Gastrocnemius medialis (tissue), 4 donors: Measurements from ENCODE around the gene TGFBR2.

ENCODE experiments used
- CTCF ChIP-seq, 5 experiments: fragments of 450-650 bp in 3 of 5; fragments of 200-600 bp in 2 of 5; sonication (generic) in 2 of 5; IDR thresholded peaks in 4 of 5; conservative IDR thresholded peaks in 1 of 5; 1 replicate in 4 of 5; 2 replicates in 1 of 5; pipeline ENCODE4 v1.5.1; 2016 to 2019; ENCODE audit warnings: antibody characterized with exemption in 5 of 5, mild to moderate bottlenecking in 3 of 5, moderate library complexity in 3 of 5
- POLR2A ChIP-seq, 2 donors: fragments of 450-650 bp; IDR thresholded peaks; one replicate each; pipeline ENCODE4 v1.6.1; 2017; ENCODE audit warnings: antibody characterized with exemption in 2 of 2, mild to moderate bottlenecking in 2 of 2, moderate library complexity in 2 of 2

DNA sequence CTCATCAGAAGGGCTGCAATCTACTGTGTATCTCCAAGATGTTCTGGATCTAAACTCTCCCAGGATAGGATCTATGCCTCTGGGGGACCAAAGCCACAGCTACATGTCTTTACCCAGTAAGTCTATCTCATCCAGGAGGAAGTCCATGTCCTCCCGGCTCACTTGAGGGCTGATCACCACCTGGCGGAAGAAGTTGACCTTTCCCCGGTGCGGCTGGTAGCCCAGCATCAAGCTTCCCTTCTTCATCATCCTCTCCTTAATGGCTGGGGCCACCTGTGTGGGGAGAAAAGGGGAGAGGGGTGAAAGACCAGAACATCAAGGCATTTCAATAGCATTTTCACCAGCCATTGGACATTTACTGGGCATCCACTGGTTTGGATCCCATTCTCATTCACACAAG is 121.7 kb downstream of the TGFBR2 start:
- no peak for TF ChIP-seq CTCF (IDR thresholded peaks at IDR 0.05 in 4 of 5, conservative IDR thresholded peaks at IDR 0.05 in 1 of 5)
- no peak for TF ChIP-seq POLR2A (IDR thresholded peaks at IDR 0.05)
